ENCODE results near the gene GALNTL6.

GALNTL6 gene

DNA sequence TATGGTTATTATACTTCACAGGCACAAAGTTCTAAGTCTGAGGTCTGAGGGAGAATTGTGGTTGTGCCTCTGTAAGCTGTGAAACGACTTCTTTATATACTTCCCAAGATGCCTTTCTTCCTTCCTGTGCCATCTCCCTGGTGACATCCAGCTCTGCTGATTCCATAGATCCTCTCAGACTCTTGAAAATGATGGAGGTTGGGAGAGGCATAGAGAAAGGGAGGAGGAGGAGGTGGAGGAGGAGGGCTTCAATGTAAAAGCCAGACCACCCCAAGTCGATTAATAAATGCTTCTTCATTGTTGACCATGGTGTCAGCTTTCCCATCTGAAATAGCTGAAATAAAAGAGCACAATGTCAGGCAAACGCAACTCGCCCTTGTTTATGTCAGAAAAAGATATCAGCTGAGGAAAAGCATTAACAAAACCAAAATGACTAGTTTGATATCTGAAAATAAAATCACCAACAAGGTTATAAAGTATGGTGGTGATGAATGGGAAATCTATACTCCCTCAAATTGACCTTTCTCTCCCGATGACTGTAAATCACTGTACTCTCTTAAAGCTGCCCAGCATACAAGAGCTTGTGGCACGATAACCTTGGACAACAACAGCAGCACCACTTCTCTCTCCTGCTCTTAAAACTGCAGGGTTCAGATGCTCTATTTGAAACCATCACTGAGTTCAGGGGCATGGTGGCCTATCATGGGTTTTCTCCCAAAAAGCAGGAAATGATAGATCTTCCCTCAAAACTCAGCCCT lies 1125.0 kb downstream of the GALNTL6 start:
- WGBS (ENCODE audit: insufficient coverage) = 92% methylated on average over 2 of the region's 6 CpGs
- no peak for DNase-seq
- Histone ChIP-seq H3K27me3 (replicated peaks in 2 of 5; ENCODE audit: control insufficient read depth in 4 of 5, insufficient read depth in 5 of 5, low read length in 4 of 5) (no peaks in the 10 kb centered on the region), H3K4me3 (ENCODE audit: control insufficient read depth in 1 of 7, extremely low read depth in 1 of 7, insufficient read depth in 4 of 7, low read depth in 2 of 7, low read length in 6 of 7) (no peak overlapping the region), H3K9me3 (ENCODE audit: control extremely low read depth in 1 of 5, control insufficient read depth in 4 of 5, insufficient read depth in 2 of 5, low read depth in 1 of 5, low read length in 4 of 5) (peaks cover 0 to 3% (median 0%) of the 10 kb centered on the region in 5 experiments), H3K36me3 (ENCODE audit: control insufficient read depth in 4 of 4, insufficient read depth in 4 of 4, low read length in 3 of 4) (no peaks in the 10 kb centered on the region), H3K27ac (ENCODE audit: insufficient read depth in 1 of 2, low read depth in 1 of 2, low read length in 2 of 2, poor library complexity in 1 of 2, severe bottlenecking in 2 of 2) (no peak overlapping the region), H3K4me1 (ENCODE audit: control extremely low read depth in 1 of 4, control insufficient read depth in 4 of 4, insufficient read depth in 4 of 4, low read length in 3 of 4) (no peaks in the 10 kb centered on the region)
- ChIA-PET CTCF (no interaction called here), POLR2A (no interaction called here)

DNA sequence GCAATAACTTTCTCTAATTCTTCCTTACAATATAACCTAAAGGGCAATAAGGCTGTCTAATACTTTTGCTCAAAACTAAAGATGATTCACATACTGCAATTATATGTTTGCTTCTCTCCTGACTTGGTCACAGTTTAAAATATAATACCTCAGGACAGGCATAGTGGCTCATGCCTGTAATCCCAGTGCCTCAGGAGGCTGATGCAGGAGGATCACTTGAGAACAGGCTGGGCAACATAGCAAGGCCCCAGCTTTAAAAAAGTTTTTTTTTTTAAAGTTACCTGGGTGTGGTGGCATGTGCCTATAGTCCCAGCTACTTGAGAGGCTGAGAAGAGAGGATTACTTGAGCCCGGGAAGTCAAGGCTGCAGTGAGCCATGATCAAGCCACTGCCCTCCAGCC lies 1125.7 kb downstream of the GALNTL6 start:
- Histone ChIP-seq H3K36me3 (ENCODE audit: control insufficient read depth in 4 of 4, insufficient read depth in 4 of 4, low read length in 3 of 4) (no peaks in the 10 kb centered on the region), H3K9me3 (ENCODE audit: control extremely low read depth in 1 of 5, control insufficient read depth in 4 of 5, insufficient read depth in 2 of 5, low read depth in 1 of 5, low read length in 4 of 5) (peaks cover 0 to 3% (median 0%) of the 10 kb centered on the region in 5 experiments), H3K27ac (ENCODE audit: insufficient read depth in 1 of 2, low read depth in 1 of 2, low read length in 2 of 2, poor library complexity in 1 of 2, severe bottlenecking in 2 of 2) (no peak overlapping the region), H3K4me3 (ENCODE audit: control insufficient read depth in 1 of 7, extremely low read depth in 1 of 7, insufficient read depth in 4 of 7, low read depth in 2 of 7, low read length in 6 of 7) (no peak overlapping the region), H3K27me3 (replicated peaks in 2 of 5; ENCODE audit: control insufficient read depth in 4 of 5, insufficient read depth in 5 of 5, low read length in 4 of 5) (no peaks in the 10 kb centered on the region), H3K4me1 (ENCODE audit: control extremely low read depth in 1 of 4, control insufficient read depth in 4 of 4, insufficient read depth in 4 of 4, low read length in 3 of 4) (no peaks in the 10 kb centered on the region)
- POLR2A ChIA-PET = no interaction called here
- CTCF ChIA-PET = no interaction called here
- WGBS (ENCODE audit: insufficient coverage) = no CpG with 5 or more reads among the region's 1 CpG
- no peak for DNase-seq

DNA sequence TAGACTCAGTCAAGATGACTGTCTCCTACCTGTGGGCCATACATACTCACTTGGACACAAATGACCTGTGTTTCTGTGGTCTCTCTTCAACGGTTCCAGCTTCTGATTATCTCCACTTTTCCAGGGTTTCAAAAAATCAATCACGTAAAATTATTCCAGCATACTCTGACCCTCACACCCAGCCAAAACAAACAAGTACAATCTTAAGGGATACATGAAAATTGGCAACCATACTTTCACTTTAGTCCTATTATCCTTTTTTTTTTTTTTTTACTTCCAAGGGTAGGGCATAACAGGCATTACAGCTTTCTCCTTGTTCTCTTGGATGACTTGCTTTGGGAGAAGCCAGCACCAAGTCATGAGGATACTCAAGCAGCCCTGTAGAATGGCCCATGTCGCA lies 1129.6 kb downstream of the GALNTL6 start:
- ChIA-PET POLR2A (no interaction called here), CTCF (no interaction called here)
- 96% methylated on average over 3 of the region's 3 CpGs for WGBS (ENCODE audit: insufficient coverage)
- Histone ChIP-seq H3K4me1 (ENCODE audit: control extremely low read depth in 1 of 4, control insufficient read depth in 4 of 4, insufficient read depth in 4 of 4, low read length in 3 of 4) (no peaks in the 10 kb centered on the region), H3K27ac (ENCODE audit: insufficient read depth in 1 of 2, low read depth in 1 of 2, low read length in 2 of 2, poor library complexity in 1 of 2, severe bottlenecking in 2 of 2) (no peak overlapping the region), H3K36me3 (ENCODE audit: control insufficient read depth in 4 of 4, insufficient read depth in 4 of 4, low read length in 3 of 4) (no peaks in the 10 kb centered on the region), H3K27me3 (replicated peaks in 2 of 5; ENCODE audit: control insufficient read depth in 4 of 5, insufficient read depth in 5 of 5, low read length in 4 of 5) (no peaks in the 10 kb centered on the region), H3K4me3 (ENCODE audit: control insufficient read depth in 1 of 7, extremely low read depth in 1 of 7, insufficient read depth in 4 of 7, low read depth in 2 of 7, low read length in 6 of 7) (no peak overlapping the region), H3K9me3 (ENCODE audit: control extremely low read depth in 1 of 5, control insufficient read depth in 4 of 5, insufficient read depth in 2 of 5, low read depth in 1 of 5, low read length in 4 of 5) (peaks cover 0 to 3% (median 0%) of the 10 kb centered on the region in 5 experiments)
- no peak for DNase-seq

DNA sequence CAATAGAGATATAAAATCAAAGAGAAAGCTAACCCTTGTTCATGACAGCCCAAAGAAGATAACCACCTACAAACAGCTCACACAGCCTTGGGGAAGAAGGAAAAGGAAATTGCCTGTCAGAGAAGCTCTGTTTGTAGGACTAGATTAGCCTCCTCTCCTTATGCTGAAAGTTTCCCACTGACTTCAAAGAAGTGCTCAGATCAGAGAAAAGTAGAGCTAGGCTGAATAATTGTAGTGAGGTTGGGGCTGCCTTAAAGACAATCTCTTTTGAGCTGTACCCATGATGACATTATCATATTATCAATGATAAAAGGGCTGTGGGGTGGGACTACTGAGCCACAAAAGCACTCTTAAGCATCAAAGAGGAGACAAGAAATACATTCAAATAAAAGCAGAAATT lies 1132.4 kb downstream of the GALNTL6 start:
- no peak for DNase-seq
- Histone ChIP-seq H3K27ac (ENCODE audit: insufficient read depth in 1 of 2, low read depth in 1 of 2, low read length in 2 of 2, poor library complexity in 1 of 2, severe bottlenecking in 2 of 2) (no peak overlapping the region), H3K4me1 (ENCODE audit: control extremely low read depth in 1 of 4, control insufficient read depth in 4 of 4, insufficient read depth in 4 of 4, low read length in 3 of 4) (no peaks in the 10 kb centered on the region), H3K36me3 (ENCODE audit: control insufficient read depth in 4 of 4, insufficient read depth in 4 of 4, low read length in 3 of 4) (no peaks in the 10 kb centered on the region), H3K27me3 (replicated peaks in 2 of 5; ENCODE audit: control insufficient read depth in 4 of 5, insufficient read depth in 5 of 5, low read length in 4 of 5) (no peaks in the 10 kb centered on the region), H3K4me3 (ENCODE audit: control insufficient read depth in 1 of 7, extremely low read depth in 1 of 7, insufficient read depth in 4 of 7, low read depth in 2 of 7, low read length in 6 of 7) (no peak overlapping the region), H3K9me3 (ENCODE audit: control extremely low read depth in 1 of 5, control insufficient read depth in 4 of 5, insufficient read depth in 2 of 5, low read depth in 1 of 5, low read length in 4 of 5) (peaks cover 0 to 3% (median 0%) of the 10 kb centered on the region in 5 experiments)
- ChIA-PET POLR2A (no interaction called here), CTCF (interaction anchor here (1.0 kb wide), 1 partner anchor 13 kb away, joined by 3 read pairs; no protein-coding TSS in a partner anchor)

DNA sequence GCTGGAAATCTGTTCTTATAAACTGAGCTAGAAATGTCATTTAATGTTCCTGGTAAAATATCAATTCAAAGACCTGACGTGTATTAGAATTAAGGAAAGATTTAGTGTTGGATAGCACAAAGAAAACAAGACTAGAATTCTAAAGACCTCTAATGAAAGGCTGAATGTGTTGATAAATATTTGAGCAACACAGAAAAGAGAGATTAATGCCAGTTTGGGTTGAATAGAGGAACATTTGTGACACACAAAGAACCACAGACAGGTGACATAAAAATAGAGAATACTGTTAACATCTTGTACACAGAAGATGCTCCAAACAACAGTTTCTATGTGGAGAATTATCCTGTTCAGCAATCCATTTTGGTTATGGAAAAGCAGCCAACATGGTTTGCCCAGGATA lies 1133.3 kb downstream of the GALNTL6 start:
- 100% methylated on average over 1 of the region's 1 CpG for WGBS (ENCODE audit: insufficient coverage)
- CTCF ChIA-PET = no interaction called here
- POLR2A ChIA-PET = no interaction called here

DNA sequence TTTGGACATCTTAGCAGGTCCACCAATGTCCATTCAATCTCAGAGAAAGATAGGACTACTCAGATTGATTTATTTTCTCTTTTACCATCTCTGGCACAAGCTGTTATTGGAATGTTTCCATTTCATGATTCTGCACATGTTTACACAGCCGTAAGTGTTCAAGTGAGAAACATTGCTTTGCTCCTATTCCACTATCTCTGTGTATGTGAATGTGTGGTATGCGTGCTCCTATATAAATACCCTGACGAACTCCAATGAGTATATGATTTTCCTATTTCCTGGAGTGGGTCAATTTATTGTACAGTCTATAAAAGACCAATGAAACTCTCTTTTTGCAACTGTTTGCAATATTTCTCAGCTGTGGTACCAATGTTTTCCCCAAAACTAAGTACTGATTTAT lies 1134.4 kb downstream of the GALNTL6 start:
- H3K9me3 ChIP-seq (ENCODE audit: control extremely low read depth in 1 of 5, control insufficient read depth in 4 of 5, insufficient read depth in 2 of 5, low read depth in 1 of 5, low read length in 4 of 5) = peaks cover 0 to 3% (median 0%) of the 10 kb centered on the region in 5 experiments
- WGBS (ENCODE audit: insufficient coverage) = no CpG with 5 or more reads among the region's 3 CpGs
- no peak overlapping the region for H3K27ac ChIP-seq (ENCODE audit: insufficient read depth in 1 of 2, low read depth in 1 of 2, low read length in 2 of 2, poor library complexity in 1 of 2, severe bottlenecking in 2 of 2)
- peaks cover 0 to 2% (median 0%) of the 10 kb centered on the region in 5 experiments for H3K27me3 ChIP-seq (replicated peaks in 2 of 5; ENCODE audit: control insufficient read depth in 4 of 5, insufficient read depth in 5 of 5, low read length in 4 of 5)
- H3K36me3 ChIP-seq (ENCODE audit: control insufficient read depth in 4 of 4, insufficient read depth in 4 of 4, low read length in 3 of 4) = no peaks in the 10 kb centered on the region
- no peak overlapping the region for H3K4me3 ChIP-seq (ENCODE audit: control insufficient read depth in 1 of 7, extremely low read depth in 1 of 7, insufficient read depth in 4 of 7, low read depth in 2 of 7, low read length in 6 of 7)
- no peaks in the 10 kb centered on the region for H3K4me1 ChIP-seq (ENCODE audit: control extremely low read depth in 1 of 4, control insufficient read depth in 4 of 4, insufficient read depth in 4 of 4, low read length in 3 of 4)
- POLR2A ChIA-PET = no interaction called here
- CTCF ChIA-PET = no interaction called here
- no peak for DNase-seq

More for the DNA sequence above, 1133.3 kb downstream of the GALNTL6 start:
- Histone ChIP-seq H3K4me1 (ENCODE audit: control extremely low read depth in 1 of 4, control insufficient read depth in 4 of 4, insufficient read depth in 4 of 4, low read length in 3 of 4) (no peaks in the 10 kb centered on the region), H3K27me3 (replicated peaks in 2 of 5; ENCODE audit: control insufficient read depth in 4 of 5, insufficient read depth in 5 of 5, low read length in 4 of 5) (peaks cover 0 to 2% (median 0%) of the 10 kb centered on the region in 5 experiments), H3K27ac (ENCODE audit: insufficient read depth in 1 of 2, low read depth in 1 of 2, low read length in 2 of 2, poor library complexity in 1 of 2, severe bottlenecking in 2 of 2) (no peak overlapping the region), H3K36me3 (ENCODE audit: control insufficient read depth in 4 of 4, insufficient read depth in 4 of 4, low read length in 3 of 4) (no peaks in the 10 kb centered on the region), H3K9me3 (ENCODE audit: control extremely low read depth in 1 of 5, control insufficient read depth in 4 of 5, insufficient read depth in 2 of 5, low read depth in 1 of 5, low read length in 4 of 5) (peaks cover 0 to 3% (median 0%) of the 10 kb centered on the region in 5 experiments), H3K4me3 (ENCODE audit: control insufficient read depth in 1 of 7, extremely low read depth in 1 of 7, insufficient read depth in 4 of 7, low read depth in 2 of 7, low read length in 6 of 7) (no peak overlapping the region)
- no peak for DNase-seq

DNA sequence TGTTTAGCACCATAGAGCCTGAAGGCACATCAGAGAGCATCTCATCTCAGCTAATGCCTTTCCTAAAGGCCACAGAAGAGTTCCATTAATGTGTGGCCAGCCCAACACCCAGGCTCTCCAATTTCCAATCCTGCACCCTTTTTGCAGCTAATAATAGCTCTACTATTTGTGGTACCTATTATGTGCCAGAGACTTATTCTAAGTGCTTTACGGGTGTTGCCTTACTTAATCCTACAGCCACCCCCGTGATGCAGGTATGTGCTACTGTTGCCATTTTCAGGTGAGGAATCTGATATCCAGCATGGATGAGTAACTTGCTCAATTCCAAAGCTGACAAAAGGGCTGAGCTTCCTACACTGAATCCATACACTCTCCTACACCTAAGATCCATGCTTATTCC lies 1137.8 kb downstream of the GALNTL6 start:
- ChIA-PET POLR2A (no interaction called here), CTCF (no interaction called here)
- 95% methylated on average over 2 of the region's 2 CpGs for WGBS (ENCODE audit: insufficient coverage)
- no peaks in the 10 kb centered on the region for H3K4me1 ChIP-seq (ENCODE audit: control extremely low read depth in 1 of 4, control insufficient read depth in 4 of 4, insufficient read depth in 4 of 4, low read length in 3 of 4)
- DNase-seq = no peak
- no peak overlapping the region for H3K27ac ChIP-seq (ENCODE audit: insufficient read depth in 1 of 2, low read depth in 1 of 2, low read length in 2 of 2, poor library complexity in 1 of 2, severe bottlenecking in 2 of 2)
- H3K36me3 ChIP-seq (ENCODE audit: control insufficient read depth in 4 of 4, insufficient read depth in 4 of 4, low read length in 3 of 4) = no peaks in the 10 kb centered on the region
- H3K27me3 ChIP-seq (replicated peaks in 2 of 5; ENCODE audit: control insufficient read depth in 4 of 5, insufficient read depth in 5 of 5, low read length in 4 of 5) = peaks cover 0 to 2% (median 0%) of the 10 kb centered on the region in 5 experiments
- H3K4me3 ChIP-seq (ENCODE audit: control insufficient read depth in 1 of 7, extremely low read depth in 1 of 7, insufficient read depth in 4 of 7, low read depth in 2 of 7, low read length in 6 of 7) = no peak overlapping the region
- no peaks in the 10 kb centered on the region for H3K9me3 ChIP-seq (ENCODE audit: control extremely low read depth in 1 of 5, control insufficient read depth in 4 of 5, insufficient read depth in 2 of 5, low read depth in 1 of 5, low read length in 4 of 5)

Measured in common myeloid progenitor, CD34-positive (primary cell).